ENCODE results near the gene UBE2G1.

GRCh38 chr17:4395111-4395478, 28.6 kb upstream of the UBE2G1 start:
- no peak for TF ChIP-seq USF1 (IDR thresholded peaks at IDR 0.05)
- no peak for TF ChIP-seq EP300 (IDR thresholded peaks at IDR 0.05; ENCODE audit: borderline replicate concordance)
- TF ChIP-seq MAX (IDR thresholded peaks at IDR 0.05), result no peak
- TF ChIP-seq EGR1 (IDR thresholded peaks at IDR 0.05), result no peak
- no peak for TF ChIP-seq CREB1 (IDR thresholded peaks at IDR 0.05; ENCODE audit: low read depth)
- TF ChIP-seq TEAD4 (IDR thresholded peaks at IDR 0.05), result no peak
- TF ChIP-seq RAD21 (IDR thresholded peaks at IDR 0.05; ENCODE audit: low read depth), result no peak
- TF ChIP-seq CEBPB (IDR thresholded peaks at IDR 0.05), result no peak
- TF ChIP-seq NFIC (IDR thresholded peaks at IDR 0.05), result no peak
